ENCODE data around the gene KIF1C.

KIF1C gene

DNA sequence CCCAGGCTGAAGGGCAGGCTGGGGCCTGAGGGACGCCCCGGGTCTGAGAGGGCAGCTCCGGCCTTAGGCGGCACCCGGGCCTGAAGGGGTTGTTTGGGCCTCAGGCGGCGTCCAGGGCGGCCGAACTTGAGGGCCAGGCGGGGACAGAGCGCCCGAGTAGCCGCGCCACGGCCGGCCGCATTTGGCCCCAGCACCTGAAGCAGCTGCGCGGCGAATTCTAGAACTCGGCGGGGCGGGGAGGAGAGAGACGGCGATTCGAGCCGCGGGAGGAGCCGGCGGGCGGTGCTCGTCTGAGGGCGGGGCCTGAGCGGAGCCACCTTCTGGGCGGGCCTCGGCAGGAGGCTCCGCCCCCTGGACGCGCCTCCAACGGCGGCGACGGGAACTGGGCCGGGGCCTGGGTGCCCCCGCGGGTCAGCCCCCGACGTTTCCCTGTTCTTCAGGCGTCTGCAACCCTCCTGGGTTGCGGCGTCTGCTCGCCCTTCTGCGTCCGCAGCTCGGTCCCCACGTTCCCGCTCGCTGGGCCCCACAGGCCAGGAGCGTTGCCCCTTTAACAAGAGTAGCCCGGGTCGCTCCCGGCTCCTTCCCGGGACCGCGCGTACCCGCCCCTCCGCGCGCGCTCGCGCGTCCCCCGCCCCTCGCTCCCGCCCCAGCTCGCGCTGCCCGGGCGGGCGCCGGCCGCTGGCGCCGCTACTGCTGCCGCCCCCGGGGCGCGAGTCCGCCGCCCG lies at the start of gene KIF1C, which contains the start of gene INCA1 (continued):
- TF ChIP-seq, protein P1, sequence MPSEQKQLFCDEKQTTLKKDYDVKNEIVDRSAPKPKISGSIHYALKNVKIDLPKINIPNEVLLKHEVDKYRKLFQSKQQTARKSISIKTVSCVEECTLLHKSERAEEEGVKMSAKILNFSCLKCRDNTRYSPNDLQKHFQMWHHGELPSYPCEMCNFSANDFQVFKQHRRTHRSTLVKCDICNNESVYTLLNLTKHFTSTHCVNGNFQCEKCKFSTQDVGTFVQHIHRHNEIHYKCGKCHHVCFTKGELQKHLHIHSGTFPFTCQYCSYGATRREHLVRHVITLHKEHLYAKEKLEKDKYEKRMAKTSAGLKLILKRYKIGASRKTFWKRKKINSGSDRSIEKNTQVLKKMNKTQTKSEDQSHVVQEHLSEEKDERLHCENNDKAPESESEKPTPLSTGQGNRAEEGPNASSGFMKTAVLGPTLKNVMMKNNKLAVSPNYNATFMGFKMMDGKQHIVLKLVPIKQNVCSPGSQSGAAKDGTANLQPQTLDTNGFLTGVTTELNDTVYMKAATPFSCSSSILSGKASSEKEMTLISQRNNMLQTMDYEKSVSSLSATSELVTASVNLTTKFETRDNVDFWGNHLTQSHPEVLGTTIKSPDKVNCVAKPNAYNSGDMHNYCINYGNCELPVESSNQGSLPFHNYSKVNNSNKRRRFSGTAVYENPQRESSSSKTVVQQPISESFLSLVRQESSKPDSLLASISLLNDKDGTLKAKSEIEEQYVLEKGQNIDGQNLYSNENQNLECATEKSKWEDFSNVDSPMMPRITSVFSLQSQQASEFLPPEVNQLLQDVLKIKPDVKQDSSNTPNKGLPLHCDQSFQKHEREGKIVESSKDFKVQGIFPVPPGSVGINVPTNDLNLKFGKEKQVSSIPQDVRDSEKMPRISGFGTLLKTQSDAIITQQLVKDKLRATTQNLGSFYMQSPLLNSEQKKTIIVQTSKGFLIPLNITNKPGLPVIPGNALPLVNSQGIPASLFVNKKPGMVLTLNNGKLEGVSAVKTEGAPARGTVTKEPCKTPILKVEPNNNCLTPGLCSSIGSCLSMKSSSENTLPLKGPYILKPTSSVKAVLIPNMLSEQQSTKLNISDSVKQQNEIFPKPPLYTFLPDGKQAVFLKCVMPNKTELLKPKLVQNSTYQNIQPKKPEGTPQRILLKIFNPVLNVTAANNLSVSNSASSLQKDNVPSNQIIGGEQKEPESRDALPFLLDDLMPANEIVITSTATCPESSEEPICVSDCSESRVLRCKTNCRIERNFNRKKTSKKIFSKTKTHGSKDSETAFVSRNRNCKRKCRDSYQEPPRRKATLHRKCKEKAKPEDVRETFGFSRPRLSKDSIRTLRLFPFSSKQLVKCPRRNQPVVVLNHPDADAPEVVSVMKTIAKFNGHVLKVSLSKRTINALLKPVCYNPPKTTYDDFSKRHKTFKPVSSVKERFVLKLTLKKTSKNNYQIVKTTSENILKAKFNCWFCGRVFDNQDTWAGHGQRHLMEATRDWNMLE (tag by site-specific recombination; conservative IDR thresholded peaks at IDR 0.05; ENCODE audit: low read depth): no peak
- TF ChIP-seq ZNF311 (tag by site-specific recombination; IDR thresholded peaks at IDR 0.05; ENCODE audit: borderline replicate concordance): no peak
- TF ChIP-seq ZNF274 (IDR thresholded peaks at IDR 0.05; ENCODE audit: low read length): no peak
- TF ChIP-seq ZNF274 (tag by site-specific recombination; IDR thresholded peaks at IDR 0.05; ENCODE audit: borderline replicate concordance): no peak
- no peak; the same call in none of the 2 replicates for TF ChIP-seq ZNF660 (tag by site-specific recombination; IDR thresholded peaks at IDR 0.05)
- TF ChIP-seq ZNF830 (tag by site-specific recombination; IDR thresholded peaks at IDR 0.05; ENCODE audit: low read depth): no peak
- no peak for TF ChIP-seq ZNF148 (tag by site-specific recombination; IDR thresholded peaks at IDR 0.05; ENCODE audit: borderline replicate concordance)
- no peak for TF ChIP-seq ZNF664 (tag by site-specific recombination; IDR thresholded peaks at IDR 0.05)
- TF ChIP-seq ZNF239 (tag by site-specific recombination; IDR thresholded peaks at IDR 0.05): no peak
- TF ChIP-seq FEZF1 (tag by site-specific recombination; IDR thresholded peaks at IDR 0.05): no peak
- TF ChIP-seq, protein P2, sequence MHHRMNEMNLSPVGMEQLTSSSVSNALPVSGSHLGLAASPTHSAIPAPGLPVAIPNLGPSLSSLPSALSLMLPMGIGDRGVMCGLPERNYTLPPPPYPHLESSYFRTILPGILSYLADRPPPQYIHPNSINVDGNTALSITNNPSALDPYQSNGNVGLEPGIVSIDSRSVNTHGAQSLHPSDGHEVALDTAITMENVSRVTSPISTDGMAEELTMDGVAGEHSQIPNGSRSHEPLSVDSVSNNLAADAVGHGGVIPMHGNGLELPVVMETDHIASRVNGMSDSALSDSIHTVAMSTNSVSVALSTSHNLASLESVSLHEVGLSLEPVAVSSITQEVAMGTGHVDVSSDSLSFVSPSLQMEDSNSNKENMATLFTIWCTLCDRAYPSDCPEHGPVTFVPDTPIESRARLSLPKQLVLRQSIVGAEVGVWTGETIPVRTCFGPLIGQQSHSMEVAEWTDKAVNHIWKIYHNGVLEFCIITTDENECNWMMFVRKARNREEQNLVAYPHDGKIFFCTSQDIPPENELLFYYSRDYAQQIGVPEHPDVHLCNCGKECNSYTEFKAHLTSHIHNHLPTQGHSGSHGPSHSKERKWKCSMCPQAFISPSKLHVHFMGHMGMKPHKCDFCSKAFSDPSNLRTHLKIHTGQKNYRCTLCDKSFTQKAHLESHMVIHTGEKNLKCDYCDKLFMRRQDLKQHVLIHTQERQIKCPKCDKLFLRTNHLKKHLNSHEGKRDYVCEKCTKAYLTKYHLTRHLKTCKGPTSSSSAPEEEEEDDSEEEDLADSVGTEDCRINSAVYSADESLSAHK (tag by site-specific recombination; IDR thresholded peaks at IDR 0.05): no peak
- TF ChIP-seq RBAK (tag by site-specific recombination; IDR thresholded peaks at IDR 0.05): no peak
- TF ChIP-seq ZNF121 (tag by site-specific recombination; IDR thresholded peaks at IDR 0.05): no peak
- TF ChIP-seq ZNF623 (tag by site-specific recombination; IDR thresholded peaks at IDR 0.05): no peak
- peak; percentile 52; the same call in 1 of the 2 replicates for TF ChIP-seq ZBTB11 (tag by site-specific recombination; conservative IDR thresholded peaks at IDR 0.05; ENCODE audit: low read depth)
- TF ChIP-seq ZNF571 (tag by site-specific recombination; IDR thresholded peaks at IDR 0.05): no peak
- TF ChIP-seq ZNF580 (tag by site-specific recombination; IDR thresholded peaks at IDR 0.05): no peak
- peak; percentile 14; the same call in 1 of the 2 replicates for TF ChIP-seq KLF7 (tag by site-specific recombination; IDR thresholded peaks at IDR 0.05; ENCODE audit: borderline replicate concordance)
- TF ChIP-seq HOXC10 (CRISPR knock-in tag; IDR thresholded peaks at IDR 0.05): no peak
- no peak for TF ChIP-seq ZNF19 (tag by site-specific recombination; IDR thresholded peaks at IDR 0.05; ENCODE audit: low read depth)
- TF ChIP-seq ZNF426 (tag by site-specific recombination; IDR thresholded peaks at IDR 0.05): no peak
- peak; percentile 45; the same call in 1 of the 2 replicates for TF ChIP-seq SP7 (tag by site-specific recombination; IDR thresholded peaks at IDR 0.05)
- no peak for TF ChIP-seq GLI2 (tag by site-specific recombination; IDR thresholded peaks at IDR 0.05; ENCODE audit: borderline replicate concordance, low read depth)
- no peak for TF ChIP-seq SCRT2 (tag by site-specific recombination; IDR thresholded peaks at IDR 0.05)
- TF ChIP-seq ZNF654 (tag by site-specific recombination; IDR thresholded peaks at IDR 0.05; ENCODE audit: low read depth): no peak
- no peak for TF ChIP-seq ZNF211 (tag by site-specific recombination; IDR thresholded peaks at IDR 0.05; ENCODE audit: low read depth)
- no peak for TF ChIP-seq REPIN1 (tag by site-specific recombination; IDR thresholded peaks at IDR 0.05; ENCODE audit: low read depth)
